WERI-Rb-1 (cell line): Measurements from ENCODE around the gene RASSF7.

Experiments used
- DNase-seq: peaks from one replicate; pipeline ENCODE4 v3.0.0-alpha.2; 2020
- H3K27ac ChIP-seq: fragments of 250-450 bp; sonication (Bioruptor Pico); 2 replicates; pipeline ENCODE4 v1.5.1; 2020; ENCODE audit warnings: mild to moderate bottlenecking, moderate library complexity
- H3K27me3 ChIP-seq: fragments of 250-450 bp; sonication (Bioruptor Pico); 2 replicates; pipeline ENCODE4 v1.5.1; 2021; ENCODE audit warnings: mild to moderate bottlenecking, low read depth, moderate library complexity; ENCODE audit not compliant: insufficient read depth, severe bottlenecking
- H3K36me3 ChIP-seq: fragments of 250-450 bp; sonication (Bioruptor Pico); 2 replicates; pipeline ENCODE4 v1.5.1; 2020; ENCODE audit warnings: mild to moderate bottlenecking, moderate library complexity
- H3K4me3 ChIP-seq: 2 replicates; pipeline ENCODE4 v1.5.1; 2011; ENCODE audit warnings: low read depth, mild to moderate bottlenecking, control low read depth, low read length
- H3K9me3 ChIP-seq: fragments of 250-450 bp; sonication (Bioruptor Pico); 2 replicates; pipeline ENCODE4 v1.5.1; 2021; ENCODE audit warnings: mild to moderate bottlenecking, moderate library complexity; ENCODE audit not compliant: severe bottlenecking
- CTCF ChIP-seq: IDR thresholded peaks from 2 replicates; pipeline ENCODE4 v1.5.1; 2011; ENCODE audit warnings: low read depth, mild to moderate bottlenecking, control low read depth, inconsistent platforms, low read length

The RASSF7 gene

GRCh38 chr11:611001-611996, 50.5 kb downstream of the RASSF7 start:
- DNase-seq, result no peak
- H3K27ac ChIP-seq, result no peak overlapping the region
- no peaks in the 10 kb centered on the region for H3K9me3 ChIP-seq
- TF ChIP-seq CTCF, result no peak
- H3K4me3 ChIP-seq, result no peak overlapping the region
- H3K36me3 ChIP-seq, result peaks cover 81% of the 10 kb centered on the region
- no peaks in the 10 kb centered on the region for H3K27me3 ChIP-seq

GRCh38 chr11:612201-612960, 51.6 kb downstream of the RASSF7 start:
- H3K27ac ChIP-seq, result peak overlapping the region; percentile 75
- DNase-seq, result peak; percentile 80
- H3K27me3 ChIP-seq, result no peaks in the 10 kb centered on the region

GRCh38 chr11:612961-613300, 52.2 kb downstream of the RASSF7 start:
- H3K9me3 ChIP-seq, result no peaks in the 10 kb centered on the region
- H3K4me3 ChIP-seq, result no peak overlapping the region
- DNase-seq, result no peak
- H3K36me3 ChIP-seq, result peaks cover 64% of the 10 kb centered on the region
- H3K27me3 ChIP-seq, result no peaks in the 10 kb centered on the region
- H3K27ac ChIP-seq, result peak overlapping the region; percentile 75
- no peak for TF ChIP-seq CTCF

More at GRCh38 chr11:612201-612960, 51.6 kb downstream of the RASSF7 start:
- TF ChIP-seq CTCF, result peak; percentile 55
- Histone ChIP-seq H3K9me3 (no peaks in the 10 kb centered on the region), H3K4me3 (no peak overlapping the region), H3K36me3 (peaks cover 70% of the 10 kb centered on the region)

- peaks cover 59% of the 10 kb centered on the region for H3K36me3 ChIP-seq
- no peaks in the 10 kb centered on the region for H3K9me3 ChIP-seq
- peak overlapping the region; percentile 75 for H3K27ac ChIP-seq
- DNase-seq, result peak; percentile 81
- H3K27me3 ChIP-seq, result no peaks in the 10 kb centered on the region
- TF ChIP-seq CTCF, result no peak
- H3K4me3 ChIP-seq, result no peak overlapping the region
Measured at GRCh38 chr11:613369-613968, 52.7 kb downstream of the RASSF7 start.
